Measurements from ENCODE around the gene RBM15B.

Gene RBM15B

DNA sequence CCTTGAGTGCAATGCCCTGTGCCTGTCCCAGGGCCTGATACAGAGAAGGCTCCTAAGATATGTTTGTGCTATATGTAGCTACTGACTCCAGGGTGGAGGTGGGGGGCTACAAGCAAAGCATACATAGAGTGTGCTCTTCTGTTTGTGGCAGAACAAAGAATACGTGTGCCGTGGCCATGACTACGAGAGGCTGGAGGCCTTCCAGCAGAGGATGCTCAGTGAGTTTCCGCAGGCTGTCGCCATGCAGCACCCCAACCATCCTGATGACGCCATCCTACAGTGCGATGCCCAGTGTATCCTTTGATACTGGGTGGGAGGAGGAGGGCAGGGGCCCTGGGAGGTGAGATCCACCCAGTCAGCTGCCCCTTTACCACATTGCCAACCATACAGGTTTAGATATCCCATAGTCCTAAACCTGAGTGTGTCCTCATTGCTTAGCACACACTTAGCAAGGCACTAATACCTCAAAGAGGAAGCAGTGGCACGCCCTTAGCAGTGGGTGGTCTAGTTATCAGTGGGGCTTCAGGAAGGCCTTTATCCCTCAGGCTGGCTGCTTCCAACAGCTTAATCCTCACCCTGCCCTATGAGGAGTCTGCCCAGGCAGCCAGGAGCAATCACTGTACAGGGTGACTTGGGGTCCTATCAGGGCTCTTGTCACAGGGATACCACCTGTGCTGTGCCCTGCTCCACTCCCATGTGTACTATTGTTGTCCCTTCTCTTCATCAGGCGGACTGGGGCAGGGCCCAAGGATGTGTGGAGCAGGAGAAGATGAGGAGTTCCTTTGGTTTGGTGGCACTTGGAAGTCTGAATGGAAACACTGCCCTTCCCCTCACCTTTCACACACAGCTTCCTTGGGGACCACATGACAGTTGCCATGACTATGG lies 36.1 kb upstream of the RBM15B start:
- DNase-seq (ENCODE audit: low read depth in 2 of 2) = no peak
- H3K4me3 ChIP-seq (replicated peaks in 1 of 2; ENCODE audit: low read depth in 2 of 2, low read length in 2 of 2) = no peak overlapping the region
- TF ChIP-seq, protein P1, sequence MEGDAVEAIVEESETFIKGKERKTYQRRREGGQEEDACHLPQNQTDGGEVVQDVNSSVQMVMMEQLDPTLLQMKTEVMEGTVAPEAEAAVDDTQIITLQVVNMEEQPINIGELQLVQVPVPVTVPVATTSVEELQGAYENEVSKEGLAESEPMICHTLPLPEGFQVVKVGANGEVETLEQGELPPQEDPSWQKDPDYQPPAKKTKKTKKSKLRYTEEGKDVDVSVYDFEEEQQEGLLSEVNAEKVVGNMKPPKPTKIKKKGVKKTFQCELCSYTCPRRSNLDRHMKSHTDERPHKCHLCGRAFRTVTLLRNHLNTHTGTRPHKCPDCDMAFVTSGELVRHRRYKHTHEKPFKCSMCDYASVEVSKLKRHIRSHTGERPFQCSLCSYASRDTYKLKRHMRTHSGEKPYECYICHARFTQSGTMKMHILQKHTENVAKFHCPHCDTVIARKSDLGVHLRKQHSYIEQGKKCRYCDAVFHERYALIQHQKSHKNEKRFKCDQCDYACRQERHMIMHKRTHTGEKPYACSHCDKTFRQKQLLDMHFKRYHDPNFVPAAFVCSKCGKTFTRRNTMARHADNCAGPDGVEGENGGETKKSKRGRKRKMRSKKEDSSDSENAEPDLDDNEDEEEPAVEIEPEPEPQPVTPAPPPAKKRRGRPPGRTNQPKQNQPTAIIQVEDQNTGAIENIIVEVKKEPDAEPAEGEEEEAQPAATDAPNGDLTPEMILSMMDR (IDR thresholded peaks at IDR 0.05; ENCODE audit: low read depth, low read length) = no peak

DNA sequence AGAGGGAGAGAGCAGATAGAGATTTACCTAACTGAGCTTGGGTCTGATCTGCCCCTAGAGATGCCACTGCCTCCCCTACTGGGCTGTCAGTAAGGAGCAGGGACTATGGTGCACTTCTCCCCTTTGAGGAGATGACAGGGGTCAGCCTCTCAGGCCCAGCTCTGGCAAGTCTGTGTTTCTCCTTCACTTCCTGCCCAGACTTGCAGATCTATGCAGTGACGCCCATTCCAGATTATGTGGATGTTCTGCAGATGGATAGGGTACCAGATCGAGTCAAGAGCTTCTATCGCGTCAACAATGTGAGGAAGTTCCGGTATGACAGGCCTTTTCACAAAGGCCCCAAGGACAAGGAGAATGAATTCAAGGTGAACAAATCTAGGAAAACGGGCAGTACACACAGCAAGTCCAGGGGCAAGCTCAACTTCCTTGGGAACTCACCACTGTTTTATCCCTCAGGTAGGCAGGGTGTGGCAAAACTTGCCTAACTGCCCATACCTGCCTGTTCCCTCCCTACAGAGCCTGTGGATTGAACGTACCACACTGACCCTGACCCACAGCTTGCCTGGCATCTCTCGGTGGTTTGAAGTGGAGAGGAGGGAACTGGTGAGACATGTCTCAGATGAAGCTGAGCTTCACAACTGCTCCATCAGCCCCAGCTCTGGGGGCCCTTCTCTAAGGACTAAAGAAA lies 35.0 kb upstream of the RBM15B start:
- DNase-seq (ENCODE audit: low read depth in 2 of 2) = no peak
- no peak overlapping the region for H3K4me3 ChIP-seq (replicated peaks in 1 of 2; ENCODE audit: low read depth in 2 of 2, low read length in 2 of 2)
- TF ChIP-seq, protein P1 (IDR thresholded peaks at IDR 0.05; ENCODE audit: low read depth, low read length) = no peak

DNA sequence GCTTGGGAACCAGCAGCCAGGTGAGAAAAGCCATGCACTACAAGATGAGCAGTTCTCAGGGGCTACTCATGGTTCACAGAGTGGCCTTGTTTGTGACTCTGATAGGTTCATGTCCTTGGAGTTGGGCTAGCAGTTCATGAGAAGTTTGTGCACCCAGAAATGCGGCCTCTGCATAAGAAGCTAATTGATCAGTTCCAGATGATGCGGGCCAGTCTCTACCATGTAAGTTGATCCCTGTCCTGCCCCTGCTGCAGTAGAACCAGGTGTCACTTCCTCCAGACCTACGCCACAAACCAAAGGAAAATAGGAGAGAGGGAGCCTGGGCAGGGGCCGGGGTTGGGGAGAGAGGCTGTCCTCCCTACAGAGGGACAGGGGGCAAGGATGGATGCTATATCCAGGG lies 33.2 kb upstream of the RBM15B start:
- DNase-seq (ENCODE audit: low read depth in 2 of 2) = no peak
- H3K4me3 ChIP-seq (replicated peaks in 1 of 2; ENCODE audit: low read depth in 2 of 2, low read length in 2 of 2) = no peak overlapping the region
- TF ChIP-seq, protein P1 (IDR thresholded peaks at IDR 0.05; ENCODE audit: low read depth, low read length) = no peak

DNA sequence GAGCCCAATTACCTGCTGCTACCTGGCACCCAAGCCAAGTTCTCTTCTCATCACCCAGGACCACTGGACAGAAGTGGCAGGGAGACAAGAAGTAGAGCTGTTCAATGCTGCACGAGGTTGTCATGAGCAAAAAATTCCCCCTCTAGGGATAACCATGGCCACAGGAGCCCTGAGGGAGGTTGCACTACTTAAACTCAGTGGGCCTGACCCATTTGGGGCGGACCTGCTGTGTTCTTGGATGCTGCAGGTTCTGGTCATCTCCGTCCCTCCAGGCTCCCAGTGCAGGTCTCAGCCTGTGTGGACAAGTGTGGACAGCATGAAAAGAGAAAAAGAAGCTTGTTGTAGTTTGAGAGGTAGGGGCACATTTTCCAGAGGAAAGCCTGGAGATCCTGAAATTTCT lies 32.1 kb upstream of the RBM15B start:
- DNase-seq (ENCODE audit: low read depth in 2 of 2) = no peak
- no peak overlapping the region for H3K4me3 ChIP-seq (replicated peaks in 1 of 2; ENCODE audit: low read depth in 2 of 2, low read length in 2 of 2)
- TF ChIP-seq, protein P1 (IDR thresholded peaks at IDR 0.05; ENCODE audit: low read depth, low read length) = no peak

DNA sequence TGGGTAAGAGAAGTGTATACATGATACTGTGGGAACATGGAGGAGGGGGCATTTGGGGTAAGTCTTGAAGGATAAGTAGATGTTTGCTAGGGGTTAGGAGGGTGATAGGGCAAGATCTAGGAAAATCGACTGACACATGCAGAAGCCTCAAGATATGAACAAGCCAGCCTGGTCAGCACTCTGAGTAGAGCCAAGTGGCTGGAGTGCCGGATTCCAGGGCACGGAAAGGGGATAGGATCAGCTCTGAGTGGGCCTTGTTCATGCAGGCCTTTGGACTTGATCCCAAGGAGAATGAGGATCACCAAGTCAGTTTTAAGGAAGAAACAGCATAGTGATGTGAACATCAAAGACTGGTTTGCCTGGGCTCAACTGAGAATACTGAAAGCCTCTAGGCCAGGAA lies 30.3 kb upstream of the RBM15B start:
- TF ChIP-seq, protein P1 (IDR thresholded peaks at IDR 0.05; ENCODE audit: low read depth, low read length) = no peak
- DNase-seq (ENCODE audit: low read depth in 2 of 2) = no peak
- H3K4me3 ChIP-seq (replicated peaks in 1 of 2; ENCODE audit: low read depth in 2 of 2, low read length in 2 of 2) = no peak overlapping the region

DNA sequence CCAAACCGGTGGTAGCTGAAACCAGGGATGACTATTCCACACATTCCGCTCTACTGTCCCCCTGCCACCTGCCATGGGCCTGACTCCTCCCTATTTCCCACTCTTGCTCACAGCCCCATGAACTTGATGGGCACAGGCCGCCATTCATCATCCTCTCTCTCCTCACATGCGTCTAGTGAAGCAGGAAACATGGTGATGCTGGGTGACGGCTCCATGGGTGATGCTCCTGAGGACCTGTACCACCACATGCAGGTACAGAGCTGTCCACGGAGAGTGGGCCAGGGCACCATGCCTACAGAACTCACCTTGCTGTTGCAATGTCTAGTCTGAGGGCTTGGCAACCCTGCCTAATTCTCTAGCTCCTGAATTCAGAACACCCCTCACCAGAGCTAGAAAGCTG lies 29.3 kb upstream of the RBM15B start:
- TF ChIP-seq, protein P1 (IDR thresholded peaks at IDR 0.05; ENCODE audit: low read depth, low read length) = no peak

More for the DNA sequence above, 29.3 kb upstream of the RBM15B start:
- DNase-seq (ENCODE audit: low read depth in 2 of 2) = no peak
- H3K4me3 ChIP-seq (replicated peaks in 1 of 2; ENCODE audit: low read depth in 2 of 2, low read length in 2 of 2) = no peak overlapping the region
